Measurements from ENCODE around the gene GUCY2C. TPM values are rescaled to one million over a fixed set of nuclear protein-coding genes. Genes with fewer than 3 reads are reported as not detected.

Gene GUCY2C
- total and polyA plus RNA-seq, 2 donors (not counting 1 experiment from before 2014, with no cell fraction given) = 0.28 to 0.37 TPM

GRCh38 chr12:14612898-14613445 lies 83.4 kb downstream of the GUCY2C start:
- H3K27ac ChIP-seq (ENCODE audit: low read length in 2 of 2) = peak overlapping the region; percentile 73 to 81
- H3K79me2 ChIP-seq (ENCODE audit: control insufficient read depth, insufficient read depth, low read length) = no peaks in the 10 kb centered on the region
- Mint-ChIP-seq H3K9me3 (ENCODE audit: insufficient read depth) (peaks cover 9% of the 10 kb centered on the region), H3K27me3 (no peaks in the 10 kb centered on the region), H3K27ac (peak overlapping the region; percentile 92), H3K4me3 (peak overlapping the region; percentile 80), H3K4me1 (peaks cover 33% of the 10 kb centered on the region)
- no peak overlapping the region for H2AFZ ChIP-seq (ENCODE audit: insufficient read depth, low read depth, low read length, poor library complexity, severe bottlenecking)
- H4K20me1 ChIP-seq (ENCODE audit: control insufficient read depth, insufficient read depth, low read length, poor library complexity, severe bottlenecking) = no peaks in the 10 kb centered on the region
- ATAC-seq (ENCODE audit: low read depth) (no peak), DNase-seq (no peak)
- POLR2A ChIA-PET = interaction anchor here (0.6 kb wide), 1 partner anchor 243 kb away, joined by 3 read pairs; no protein-coding TSS in a partner anchor
- H3K4me2 ChIP-seq (replicated peaks; ENCODE audit: low read depth, low read length, poor library complexity, severe bottlenecking) = peak overlapping the region; percentile 71
- CTCF ChIA-PET = interaction anchor here (1.1 to 4.3 kb wide), 9 partner anchors 10 to 375 kb away, joined by 3 to 23 read pairs (median 6); partner anchors contain the start of gene ATF7IP
- TF ChIP-seq CTCF (IDR thresholded peaks at IDR 0.05) (no peak), EZH2 (IDR thresholded peaks at IDR 0.05; ENCODE audit: borderline replicate concordance, insufficient read depth, low read depth, low read length, poor library complexity, severe bottlenecking) (no peak)
- H3K4me3 ChIP-seq (ENCODE audit: control extremely low read depth in 1 of 5, extremely low read depth in 1 of 5, insufficient read depth in 1 of 5, low read depth in 2 of 5, low read length in 4 of 5) = peak overlapping the region in 1 of 5 experiments; percentile 60
- peaks cover 0 to 2% of the 10 kb centered on the region in 2 experiments for H3K36me3 ChIP-seq (replicated peaks in 1 of 2; ENCODE audit: control extremely low read depth in 1 of 2, control insufficient read depth in 1 of 2, extremely low read depth in 1 of 2, insufficient read depth in 2 of 2, low read length in 1 of 2)
- H3K4me1 ChIP-seq (ENCODE audit: control insufficient read depth in 2 of 2, insufficient read depth in 2 of 2, low read length in 2 of 2) = peaks cover 28 to 36% of the 10 kb centered on the region in 2 donors
- H3K9ac ChIP-seq (ENCODE audit: low read length) = no peak overlapping the region
- peaks cover 5 to 15% (median 8%) of the 10 kb centered on the region in 3 donors for H3K9me3 ChIP-seq (ENCODE audit: control extremely low read depth in 1 of 3, control insufficient read depth in 2 of 3, insufficient read depth in 1 of 3, low read length in 2 of 3)
- intact Hi-C loops (cut with micrococcal nuclease) = loop anchor here (5.0 to 10.0 kb wide), 4 partner anchors 36 to 1272 kb away; partner anchors contain the start of gene STRAP
- WGBS (ENCODE audit: insufficient coverage) = 80% methylated on average over 1 of the region's 3 CpGs
- no peaks in the 10 kb centered on the region for H3K27me3 ChIP-seq (replicated peaks in 1 of 4; ENCODE audit: control extremely low read depth in 1 of 4, control insufficient read depth in 3 of 4, insufficient read depth in 4 of 4, low read length in 3 of 4)

GRCh38 chr12:14612250-14612649 lies 84.1 kb downstream of the GUCY2C start:
- no CpG with 5 or more reads among the region's 3 CpGs for WGBS (ENCODE audit: insufficient coverage)
- Mint-ChIP-seq H3K4me1 (peaks cover 33% of the 10 kb centered on the region), H3K27ac (no peak overlapping the region), H3K27me3 (no peaks in the 10 kb centered on the region), H3K9me3 (ENCODE audit: insufficient read depth) (peaks cover 14% of the 10 kb centered on the region), H3K4me3 (no peak overlapping the region)
- Histone ChIP-seq H3K4me1 (ENCODE audit: control insufficient read depth in 2 of 2, insufficient read depth in 2 of 2, low read length in 2 of 2) (peaks cover 28 to 36% of the 10 kb centered on the region in 2 donors), H3K4me2 (replicated peaks; ENCODE audit: low read depth, low read length, poor library complexity, severe bottlenecking) (no peak overlapping the region), H3K79me2 (ENCODE audit: control insufficient read depth, insufficient read depth, low read length) (no peaks in the 10 kb centered on the region), H4K20me1 (ENCODE audit: control insufficient read depth, insufficient read depth, low read length, poor library complexity, severe bottlenecking) (no peaks in the 10 kb centered on the region), H3K36me3 (replicated peaks in 1 of 2; ENCODE audit: control extremely low read depth in 1 of 2, control insufficient read depth in 1 of 2, extremely low read depth in 1 of 2, insufficient read depth in 2 of 2, low read length in 1 of 2) (peaks cover 0 to 2% of the 10 kb centered on the region in 2 experiments), H3K9ac (ENCODE audit: low read length) (no peak overlapping the region), H3K4me3 (ENCODE audit: control extremely low read depth in 1 of 5, extremely low read depth in 1 of 5, insufficient read depth in 1 of 5, low read depth in 2 of 5, low read length in 4 of 5) (no peak overlapping the region), H3K27ac (ENCODE audit: low read length in 2 of 2) (no peak overlapping the region), H3K9me3 (ENCODE audit: control extremely low read depth in 1 of 3, control insufficient read depth in 2 of 3, insufficient read depth in 1 of 3, low read length in 2 of 3) (peaks cover 5 to 15% (median 8%) of the 10 kb centered on the region in 3 donors), H3K27me3 (replicated peaks in 1 of 4; ENCODE audit: control extremely low read depth in 1 of 4, control insufficient read depth in 3 of 4, insufficient read depth in 4 of 4, low read length in 3 of 4) (no peaks in the 10 kb centered on the region), H2AFZ (ENCODE audit: insufficient read depth, low read depth, low read length, poor library complexity, severe bottlenecking) (no peak overlapping the region)
- intact Hi-C loops (cut with micrococcal nuclease) = loop anchor here (5.0 to 10.0 kb wide), 4 partner anchors 35 to 1273 kb away; partner anchors contain the start of gene STRAP
- DNase-seq (no peak), ATAC-seq (ENCODE audit: low read depth) (no peak)
- CTCF ChIA-PET = interaction anchor here (0.7 to 4.3 kb wide), 6 partner anchors 9 to 374 kb away, joined by 3 to 23 read pairs (median 4); partner anchors contain the start of gene ATF7IP
- POLR2A ChIA-PET = interaction anchor here (0.6 kb wide), 1 partner anchor 242 kb away, joined by 3 read pairs; no protein-coding TSS in a partner anchor
- TF ChIP-seq EZH2 (IDR thresholded peaks at IDR 0.05; ENCODE audit: borderline replicate concordance, insufficient read depth, low read depth, low read length, poor library complexity, severe bottlenecking) (no peak), CTCF (IDR thresholded peaks at IDR 0.05) (no peak)
